ENCODE data around the gene OR2T2.
"Not testable (repeated sequence)": the region's sequence is repeated elsewhere in the genome, so short reads cannot be mapped to it uniquely, and the experiment has no call there.

The OR2T2 gene

GRCh38 chr1:248450466-248451145 is 5.2 kb downstream of the OR2T2 start:
- DNase-seq (ENCODE audit: low read depth): not testable (repeated sequence)

GRCh38 chr1:248453619-248454018 is 8.2 kb downstream of the OR2T2 start:
- not testable (repeated sequence) for DNase-seq (ENCODE audit: low read depth)

DNA sequence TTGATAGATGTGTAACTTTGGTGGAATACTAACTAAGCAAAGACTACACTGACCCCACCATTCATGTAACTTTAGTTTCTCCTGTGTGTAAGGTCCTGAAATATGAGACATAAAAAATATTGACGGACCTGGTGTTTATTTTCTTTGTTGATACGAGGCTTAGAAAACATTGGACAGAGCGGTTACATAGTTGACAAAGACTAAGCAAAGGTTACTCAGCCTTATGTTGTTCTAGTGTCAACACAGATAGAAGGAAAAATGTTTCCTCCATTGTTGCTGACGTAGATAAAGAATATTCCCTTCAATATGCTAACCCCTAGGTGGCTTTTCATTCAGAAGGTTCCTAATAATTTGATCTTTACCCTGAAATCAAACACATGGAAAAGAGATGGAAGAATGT is 9.6 kb downstream of the OR2T2 start:
- not testable (repeated sequence) for DNase-seq (ENCODE audit: low read depth)

- not testable (repeated sequence) for DNase-seq (ENCODE audit: low read depth)
Measured at GRCh38 chr1:248456635-248457034, 11.2 kb downstream of the OR2T2 start.

DNA sequence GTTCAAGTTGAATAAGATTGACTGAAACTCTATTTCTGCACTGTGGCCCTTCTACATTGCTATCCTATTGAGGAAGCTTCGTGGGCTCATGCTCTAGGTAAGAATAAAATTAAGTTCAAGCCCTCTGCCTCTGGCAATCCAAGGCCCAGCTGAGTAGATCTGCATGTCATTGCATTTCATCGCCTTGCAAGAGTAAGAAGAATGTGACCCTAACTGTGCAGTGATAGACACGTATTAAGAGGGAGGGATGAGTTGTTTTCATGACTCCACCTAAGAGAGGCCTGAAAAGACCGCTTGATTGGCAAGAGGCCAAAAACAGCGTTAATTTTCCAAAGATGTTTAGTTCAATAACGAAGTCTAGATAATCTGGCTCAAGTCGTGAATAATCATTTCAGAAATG is 13.7 kb downstream of the OR2T2 start:
- DNase-seq (ENCODE audit: low read depth): not testable (repeated sequence)

DNA sequence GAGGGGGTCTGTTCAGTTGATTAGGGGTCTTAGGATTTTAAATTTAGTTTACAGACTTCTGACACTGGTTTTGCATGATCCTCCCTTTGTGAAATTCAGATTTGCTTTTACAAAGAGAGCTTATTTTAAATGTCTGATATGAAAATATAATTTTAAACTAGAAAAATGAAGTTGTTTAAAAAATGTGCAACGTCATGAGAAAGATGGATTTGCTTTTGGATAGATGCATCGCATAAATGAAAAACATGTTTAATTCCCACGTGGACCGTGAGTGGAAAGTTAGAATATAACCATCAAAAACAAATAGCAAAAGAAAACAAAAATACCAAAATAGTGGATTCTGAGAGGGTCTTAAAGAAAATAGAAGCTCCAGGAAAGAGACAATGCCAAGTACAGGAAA is 25.7 kb downstream of the OR2T2 start:
- DNase-seq (ENCODE audit: low read depth): no peak

GRCh38 chr1:248472111-248472510 is 26.7 kb downstream of the OR2T2 start:
- not testable (repeated sequence) for DNase-seq (ENCODE audit: low read depth)

DNA sequence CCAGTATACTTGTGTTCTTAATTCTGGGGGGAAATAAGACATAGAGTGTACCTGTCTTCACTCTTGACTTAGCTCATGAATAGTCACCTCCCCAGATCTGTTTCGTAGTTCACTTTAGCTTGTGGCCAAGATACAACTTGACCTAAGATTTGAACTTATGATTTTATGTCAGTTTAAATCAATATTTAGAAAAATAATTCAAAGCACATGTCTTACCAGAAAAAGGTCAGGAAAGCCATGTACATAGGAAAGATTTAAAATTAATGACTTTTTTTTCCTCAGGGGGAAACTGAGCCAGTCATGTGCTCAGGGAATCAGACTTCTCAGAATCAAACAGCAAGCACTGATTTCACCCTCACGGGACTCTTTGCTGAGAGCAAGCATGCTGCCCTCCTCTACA is 27.6 kb downstream of the OR2T2 start, which contains the start of gene OR2T3:
Gene OR2T3, plus strand, starts transcription at position 301 of the 400 bp plus-strand sequence. Its CDS starts 0 bp downstream, at position 301.
- not testable (repeated sequence) for DNase-seq (ENCODE audit: low read depth)

DNA sequence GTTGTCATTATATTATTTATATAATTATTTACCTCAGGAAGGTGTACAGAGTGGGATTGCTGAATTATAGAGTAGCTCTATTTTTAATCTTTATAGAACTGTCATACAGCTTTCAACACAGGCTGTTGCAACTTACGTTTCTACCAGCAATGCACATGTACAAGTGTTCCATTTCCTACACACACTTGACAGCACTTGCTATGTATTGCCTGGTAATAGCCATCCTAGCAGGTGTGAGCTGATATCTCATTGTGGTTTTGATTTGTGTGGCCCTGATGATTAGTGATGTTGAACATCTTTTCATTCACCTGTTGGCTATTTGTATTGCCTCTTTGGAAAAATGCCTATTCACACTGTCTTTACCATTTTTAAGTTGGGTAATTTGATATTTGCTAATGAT is 30.2 kb downstream of the OR2T2 start:
- DNase-seq (ENCODE audit: low read depth): not testable (repeated sequence)

DNA sequence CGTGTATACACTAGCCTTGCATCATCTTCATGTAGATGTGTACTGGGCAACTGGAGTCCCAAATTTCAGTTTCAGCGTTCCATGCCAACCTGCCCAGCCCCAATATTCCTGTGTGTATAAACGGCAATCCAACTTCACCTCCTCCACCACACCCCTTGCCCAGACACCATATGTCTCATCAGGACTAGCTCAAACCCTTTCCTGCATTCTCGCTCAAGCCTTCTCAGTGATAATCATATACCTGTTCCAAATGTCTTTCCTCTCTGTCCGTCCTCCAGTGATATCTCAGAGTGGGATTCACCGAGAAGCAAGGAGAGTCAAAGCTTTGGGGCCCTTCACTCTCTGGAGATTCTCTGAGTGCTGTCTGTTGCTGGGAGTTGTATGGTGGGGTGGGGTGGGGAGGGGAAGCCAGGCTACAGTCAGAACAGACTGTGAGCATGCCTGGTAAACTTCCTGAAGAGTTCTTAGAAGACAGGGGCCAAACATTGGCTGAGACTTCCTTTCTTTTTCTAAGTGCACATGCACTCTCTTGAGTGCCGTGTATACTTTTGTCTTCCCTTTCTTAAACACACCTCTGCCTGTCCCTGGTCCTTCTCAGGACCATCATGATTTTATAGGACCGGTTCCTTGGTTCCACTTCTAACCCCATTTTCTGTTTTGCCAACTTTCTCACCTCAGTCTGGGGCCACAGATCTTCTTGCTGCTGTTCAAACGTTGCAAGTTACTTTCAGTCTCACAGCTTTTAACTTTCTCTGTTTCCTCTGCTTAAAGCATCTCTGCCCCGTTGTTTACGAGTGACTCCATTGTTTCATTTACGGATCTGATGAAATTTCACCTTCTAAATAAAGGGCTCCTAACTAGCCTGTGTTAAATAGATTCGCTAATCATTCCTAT is 36.5 kb downstream of the OR2T2 start:
- DNase-seq (ENCODE audit: low read depth): not testable (repeated sequence)

GRCh38 chr1:248488289-248488688 is 42.9 kb downstream of the OR2T2 start, which contains the start of gene OR2T5:
Gene OR2T5, plus strand, starts transcription at chr1:248488589. Its CDS starts 0 bp downstream, at chr1:248488589.
- not testable (repeated sequence) for DNase-seq (ENCODE audit: low read depth)

- DNase-seq (ENCODE audit: low read depth): not testable (repeated sequence)
Measured at GRCh38 chr1:248496661-248497060, 51.2 kb downstream of the OR2T2 start.

GRCh38 chr1:248500305-248501035 is 55.0 kb downstream of the OR2T2 start:
- DNase-seq (ENCODE audit: low read depth): not testable (repeated sequence)

Data from activated T-helper 9 cell treated with anti-CD3 and anti-CD28 coated beads, Interleukin-2, amount 50 U/mL, for 16 hours (primary cell).